ENCODE results near the gene ANO2.

GRCh38 chr12:5692850-5693249 lies 252.2 kb downstream of the ANO2 start:
- TF ChIP-seq, protein P1, sequence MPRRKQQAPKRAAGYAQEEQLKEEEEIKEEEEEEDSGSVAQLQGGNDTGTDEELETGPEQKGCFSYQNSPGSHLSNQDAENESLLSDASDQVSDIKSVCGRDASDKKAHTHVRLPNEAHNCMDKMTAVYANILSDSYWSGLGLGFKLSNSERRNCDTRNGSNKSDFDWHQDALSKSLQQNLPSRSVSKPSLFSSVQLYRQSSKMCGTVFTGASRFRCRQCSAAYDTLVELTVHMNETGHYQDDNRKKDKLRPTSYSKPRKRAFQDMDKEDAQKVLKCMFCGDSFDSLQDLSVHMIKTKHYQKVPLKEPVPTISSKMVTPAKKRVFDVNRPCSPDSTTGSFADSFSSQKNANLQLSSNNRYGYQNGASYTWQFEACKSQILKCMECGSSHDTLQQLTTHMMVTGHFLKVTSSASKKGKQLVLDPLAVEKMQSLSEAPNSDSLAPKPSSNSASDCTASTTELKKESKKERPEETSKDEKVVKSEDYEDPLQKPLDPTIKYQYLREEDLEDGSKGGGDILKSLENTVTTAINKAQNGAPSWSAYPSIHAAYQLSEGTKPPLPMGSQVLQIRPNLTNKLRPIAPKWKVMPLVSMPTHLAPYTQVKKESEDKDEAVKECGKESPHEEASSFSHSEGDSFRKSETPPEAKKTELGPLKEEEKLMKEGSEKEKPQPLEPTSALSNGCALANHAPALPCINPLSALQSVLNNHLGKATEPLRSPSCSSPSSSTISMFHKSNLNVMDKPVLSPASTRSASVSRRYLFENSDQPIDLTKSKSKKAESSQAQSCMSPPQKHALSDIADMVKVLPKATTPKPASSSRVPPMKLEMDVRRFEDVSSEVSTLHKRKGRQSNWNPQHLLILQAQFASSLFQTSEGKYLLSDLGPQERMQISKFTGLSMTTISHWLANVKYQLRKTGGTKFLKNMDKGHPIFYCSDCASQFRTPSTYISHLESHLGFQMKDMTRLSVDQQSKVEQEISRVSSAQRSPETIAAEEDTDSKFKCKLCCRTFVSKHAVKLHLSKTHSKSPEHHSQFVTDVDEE (CRISPR knock-in tag; IDR thresholded peaks at IDR 0.05): no peak
- TF ChIP-seq, protein P2, sequence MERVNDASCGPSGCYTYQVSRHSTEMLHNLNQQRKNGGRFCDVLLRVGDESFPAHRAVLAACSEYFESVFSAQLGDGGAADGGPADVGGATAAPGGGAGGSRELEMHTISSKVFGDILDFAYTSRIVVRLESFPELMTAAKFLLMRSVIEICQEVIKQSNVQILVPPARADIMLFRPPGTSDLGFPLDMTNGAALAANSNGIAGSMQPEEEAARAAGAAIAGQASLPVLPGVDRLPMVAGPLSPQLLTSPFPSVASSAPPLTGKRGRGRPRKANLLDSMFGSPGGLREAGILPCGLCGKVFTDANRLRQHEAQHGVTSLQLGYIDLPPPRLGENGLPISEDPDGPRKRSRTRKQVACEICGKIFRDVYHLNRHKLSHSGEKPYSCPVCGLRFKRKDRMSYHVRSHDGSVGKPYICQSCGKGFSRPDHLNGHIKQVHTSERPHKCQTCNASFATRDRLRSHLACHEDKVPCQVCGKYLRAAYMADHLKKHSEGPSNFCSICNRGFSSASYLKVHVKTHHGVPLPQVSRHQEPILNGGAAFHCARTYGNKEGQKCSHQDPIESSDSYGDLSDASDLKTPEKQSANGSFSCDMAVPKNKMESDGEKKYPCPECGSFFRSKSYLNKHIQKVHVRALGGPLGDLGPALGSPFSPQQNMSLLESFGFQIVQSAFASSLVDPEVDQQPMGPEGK (CRISPR knock-in tag; IDR thresholded peaks at IDR 0.05; ENCODE audit: borderline replicate concordance): no peak
- TF ChIP-seq RARB (CRISPR knock-in tag; IDR thresholded peaks at IDR 0.05) (no peak), SNAI2 (CRISPR knock-in tag; IDR thresholded peaks at IDR 0.05) (no peak), ZFP30 (CRISPR knock-in tag; IDR thresholded peaks at IDR 0.05) (no peak), ARNTL (CRISPR knock-in tag; IDR thresholded peaks at IDR 0.05; ENCODE audit: borderline replicate concordance, low read depth) (no peak), ESRRG (CRISPR knock-in tag; IDR thresholded peaks at IDR 0.05) (no peak), CREB5 (CRISPR knock-in tag; IDR thresholded peaks at IDR 0.05; ENCODE audit: low read depth) (no peak), ZFP3 (CRISPR knock-in tag; IDR thresholded peaks at IDR 0.05) (no peak), CSDC2 (CRISPR knock-in tag; IDR thresholded peaks at IDR 0.05) (no peak), ZNF70 (CRISPR knock-in tag; IDR thresholded peaks at IDR 0.05) (no peak), PPARA (CRISPR knock-in tag; IDR thresholded peaks at IDR 0.05; ENCODE audit: borderline replicate concordance) (no peak), POU6F1 (CRISPR knock-in tag; IDR thresholded peaks at IDR 0.05; ENCODE audit: borderline replicate concordance, low read depth) (no peak), OSR1 (CRISPR knock-in tag; IDR thresholded peaks at IDR 0.05) (no peak)

Data from SK-N-SH treated with all-trans-retinoic acid at 6 μM for 48 hours (cell line).